CD4-positive, alpha-beta T cell treated with Interleukin-15 for 4 hours (primary cell): ENCODE results near the gene TRAIP.
A peak's percentile ranks its signal among the peaks of the same experiment; 100 is the strongest.
"Not testable (repeated sequence)": the region's sequence is repeated elsewhere in the genome, so short reads cannot be mapped to it uniquely, and the experiment has no call there.

Experiments
- DNase-seq: peaks from one replicate; pipeline ENCODE4 v3.0.0-alpha.2; 2020; ENCODE audit warnings: low spot score

The TRAIP gene

DNA sequence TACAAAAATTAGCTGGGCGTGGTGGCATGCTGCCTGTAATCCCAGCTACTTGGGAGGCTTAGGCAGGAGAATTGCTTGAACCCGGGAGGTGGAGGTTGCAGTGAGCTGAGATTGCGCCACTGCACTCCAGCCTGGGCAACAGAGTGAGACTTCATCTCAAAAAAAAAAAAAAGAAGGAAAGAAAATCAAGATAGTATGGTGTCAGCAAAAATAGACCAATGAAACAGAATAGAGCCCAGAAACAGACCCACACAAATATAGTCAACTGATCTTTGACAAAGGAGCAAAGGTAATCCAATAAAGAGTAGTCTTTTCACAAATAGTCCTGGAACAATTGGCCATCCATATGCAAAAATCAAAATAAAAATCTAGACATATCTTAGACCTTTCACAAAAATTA lies 33.2 kb downstream of the TRAIP start:
- DNase-seq, result not testable (repeated sequence)

DNA sequence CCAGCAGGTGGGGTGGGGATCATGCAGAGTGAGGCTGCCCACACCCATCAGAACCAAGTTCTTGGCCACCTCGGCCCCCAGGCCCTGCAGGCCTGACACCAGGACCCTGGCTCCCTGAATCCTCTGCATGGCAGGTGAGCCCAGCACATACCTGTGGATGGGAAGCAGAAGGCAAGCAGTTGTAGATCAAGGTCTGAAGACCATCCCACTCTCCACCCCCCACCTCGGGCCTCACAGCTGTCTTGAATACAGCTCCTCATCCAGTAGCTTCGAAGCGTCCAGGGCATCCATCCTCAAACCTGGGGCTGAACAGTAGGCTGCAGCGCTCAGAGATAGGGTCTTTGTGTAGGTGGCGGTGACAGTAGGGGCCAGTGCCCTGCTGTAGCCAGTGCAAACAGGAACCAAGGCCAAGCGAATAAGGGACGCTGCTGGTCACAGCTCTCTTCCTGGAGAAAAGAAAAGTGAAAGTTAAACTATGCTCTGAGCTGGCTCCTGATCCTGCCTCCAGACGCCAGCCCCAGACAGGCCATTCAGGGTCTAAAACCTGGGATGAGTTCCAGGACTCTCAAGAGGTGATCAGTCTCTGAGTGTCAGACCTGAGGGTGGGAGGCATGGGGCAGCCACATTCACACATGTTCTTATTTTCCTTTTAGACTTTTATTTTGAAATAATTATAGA lies 42.7 kb downstream of the TRAIP start, which contains the start of gene UBA7:
Gene UBA7 (minus strand): TSS at position 457 of the 678 bp plus-strand sequence. CDS start 166 bp downstream, at position 291.
- DNase-seq, result peak; percentile 48

DNA sequence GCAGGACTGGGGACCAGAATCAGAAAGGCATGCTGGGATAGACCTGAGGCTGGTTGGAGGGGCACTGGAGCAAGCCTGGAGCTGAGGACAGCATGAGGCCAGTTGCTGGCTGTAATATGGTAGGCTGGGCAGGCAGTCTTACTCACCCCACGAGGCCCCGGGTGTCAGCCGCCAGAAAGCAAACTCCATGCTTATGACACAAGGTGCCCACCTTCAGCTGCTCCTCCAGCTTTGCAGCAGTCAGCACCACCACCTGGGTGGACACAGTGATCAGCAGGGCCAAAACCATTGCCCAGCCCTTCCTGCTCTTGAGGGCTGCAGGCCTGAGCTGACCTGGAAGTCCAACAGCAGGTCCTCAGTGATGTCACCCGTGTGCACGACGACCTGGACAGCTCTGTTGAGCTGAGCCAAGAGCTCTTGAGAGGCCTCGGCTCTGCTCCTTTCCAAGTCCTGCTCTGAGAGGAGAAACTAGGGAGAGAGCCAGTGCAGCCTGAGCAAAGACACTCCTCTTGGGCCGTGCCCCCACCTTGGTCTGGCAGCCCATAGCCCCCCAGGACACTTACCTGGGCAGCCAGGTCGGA lies 43.4 kb downstream of the TRAIP start:
- no peak for DNase-seq

DNA sequence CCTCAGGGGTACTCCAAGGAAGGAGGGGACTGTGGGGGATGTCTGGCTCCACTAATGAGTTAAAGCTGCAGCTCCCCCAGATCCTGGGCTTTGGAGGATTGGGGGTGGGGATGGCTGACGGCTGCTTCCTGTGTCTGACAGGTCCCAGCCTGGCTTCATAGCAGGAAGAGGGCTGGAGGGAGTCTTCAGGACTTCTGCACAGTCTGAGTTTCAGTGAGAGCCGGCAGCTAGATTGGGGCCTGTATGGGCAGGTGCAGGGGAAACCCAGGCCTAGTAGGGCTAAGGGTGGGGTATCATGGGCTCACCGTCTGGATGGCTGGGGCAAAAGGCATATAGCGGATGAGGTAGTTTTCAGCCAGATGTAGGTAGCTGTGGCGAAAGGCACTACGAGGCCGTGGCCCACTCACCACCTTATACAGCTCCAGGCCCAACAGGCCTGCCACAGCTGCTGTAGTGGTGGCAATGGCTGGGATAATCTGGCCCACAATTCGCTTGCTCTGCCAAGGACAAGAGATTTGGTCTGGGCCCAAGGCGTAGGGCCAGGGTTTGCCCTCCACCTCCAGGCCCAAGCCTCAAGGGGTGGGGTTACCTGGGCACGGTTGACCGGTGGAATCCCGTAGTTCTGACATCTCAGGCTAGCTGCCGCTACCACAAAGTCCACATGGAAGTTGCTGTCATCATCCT lies 48.8 kb downstream of the TRAIP start:
- no peak for DNase-seq

DNA sequence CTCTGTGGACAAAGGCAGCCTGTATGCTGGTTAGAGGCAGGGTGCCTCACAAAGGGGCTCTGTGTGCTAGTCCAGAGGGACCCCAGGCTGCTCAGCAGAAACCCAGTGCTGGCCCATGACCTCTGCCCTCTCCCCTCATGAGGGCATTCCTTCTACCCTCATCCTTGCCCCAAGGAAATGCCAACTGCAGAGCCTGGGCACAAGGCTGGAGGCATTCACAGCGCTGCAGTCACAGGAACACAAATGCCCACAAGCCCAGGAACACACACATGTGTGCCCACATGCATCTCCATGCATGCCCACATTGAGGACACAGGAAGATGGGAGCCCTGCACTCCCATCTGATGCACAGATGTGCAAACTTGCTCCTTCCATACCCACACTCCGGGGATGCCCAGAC lies 49.5 kb downstream of the TRAIP start:
- DNase-seq, result no peak

DNA sequence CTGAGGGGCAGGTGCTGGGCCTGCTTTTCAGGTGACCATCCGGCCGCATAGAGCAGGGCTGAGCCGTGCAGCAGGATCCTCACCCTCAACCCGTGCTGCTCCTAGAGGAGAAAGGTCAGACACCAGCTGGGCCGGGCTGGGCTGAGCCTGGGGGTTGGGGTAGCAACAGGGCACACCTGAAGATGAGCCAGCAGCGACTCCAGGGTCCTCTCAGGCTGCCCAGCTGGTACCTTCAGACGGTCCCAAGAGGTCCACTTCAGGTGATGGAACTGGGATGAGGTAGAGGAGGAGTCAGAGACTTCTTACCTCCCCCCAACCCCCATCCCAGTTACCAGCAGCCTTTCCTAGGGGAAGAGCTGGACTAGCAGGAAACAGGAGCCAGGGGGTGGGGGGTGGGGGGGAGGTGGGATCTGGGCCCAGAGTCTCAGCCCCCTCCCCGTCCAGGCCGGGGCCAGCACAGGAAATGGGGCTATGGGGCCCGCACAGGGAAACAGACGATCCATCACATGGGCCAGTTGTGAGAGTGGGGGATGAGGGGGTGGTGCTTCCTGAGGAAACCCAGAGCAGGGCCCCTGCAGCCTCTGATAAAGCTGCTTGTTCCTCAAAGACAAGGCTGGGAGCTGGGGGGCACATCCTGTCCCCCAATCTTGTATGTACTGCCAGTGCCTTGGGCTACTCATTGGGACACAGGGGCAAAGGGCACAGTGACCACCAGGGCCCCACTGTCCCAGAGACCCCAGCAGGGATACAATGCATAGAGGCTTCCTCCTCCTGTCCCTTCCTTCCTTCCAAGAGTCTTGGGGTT lies 50.3 kb downstream of the TRAIP start:
- DNase-seq, result no peak

DNA sequence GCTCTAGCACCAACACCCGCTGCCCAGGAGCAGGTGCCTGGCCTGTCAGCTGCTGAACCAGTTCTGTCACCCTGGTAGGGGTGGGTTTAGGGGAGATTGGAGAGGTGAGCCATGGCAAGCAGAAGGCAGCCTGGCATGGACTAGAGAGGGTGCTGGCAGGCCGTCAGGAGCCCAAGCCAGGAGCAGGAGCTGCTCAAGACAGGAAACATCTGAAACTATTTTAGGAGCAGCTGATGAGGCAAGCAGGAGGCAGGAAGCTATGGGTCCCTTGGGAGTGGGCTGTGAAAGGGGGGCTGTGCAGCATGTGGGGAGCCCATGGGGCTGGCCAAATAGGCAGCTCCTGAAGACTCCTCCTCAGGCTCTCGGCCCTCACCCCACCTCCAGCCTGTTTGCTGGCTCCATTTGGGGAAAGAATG lies 51.0 kb downstream of the TRAIP start:
- no peak for DNase-seq

DNA sequence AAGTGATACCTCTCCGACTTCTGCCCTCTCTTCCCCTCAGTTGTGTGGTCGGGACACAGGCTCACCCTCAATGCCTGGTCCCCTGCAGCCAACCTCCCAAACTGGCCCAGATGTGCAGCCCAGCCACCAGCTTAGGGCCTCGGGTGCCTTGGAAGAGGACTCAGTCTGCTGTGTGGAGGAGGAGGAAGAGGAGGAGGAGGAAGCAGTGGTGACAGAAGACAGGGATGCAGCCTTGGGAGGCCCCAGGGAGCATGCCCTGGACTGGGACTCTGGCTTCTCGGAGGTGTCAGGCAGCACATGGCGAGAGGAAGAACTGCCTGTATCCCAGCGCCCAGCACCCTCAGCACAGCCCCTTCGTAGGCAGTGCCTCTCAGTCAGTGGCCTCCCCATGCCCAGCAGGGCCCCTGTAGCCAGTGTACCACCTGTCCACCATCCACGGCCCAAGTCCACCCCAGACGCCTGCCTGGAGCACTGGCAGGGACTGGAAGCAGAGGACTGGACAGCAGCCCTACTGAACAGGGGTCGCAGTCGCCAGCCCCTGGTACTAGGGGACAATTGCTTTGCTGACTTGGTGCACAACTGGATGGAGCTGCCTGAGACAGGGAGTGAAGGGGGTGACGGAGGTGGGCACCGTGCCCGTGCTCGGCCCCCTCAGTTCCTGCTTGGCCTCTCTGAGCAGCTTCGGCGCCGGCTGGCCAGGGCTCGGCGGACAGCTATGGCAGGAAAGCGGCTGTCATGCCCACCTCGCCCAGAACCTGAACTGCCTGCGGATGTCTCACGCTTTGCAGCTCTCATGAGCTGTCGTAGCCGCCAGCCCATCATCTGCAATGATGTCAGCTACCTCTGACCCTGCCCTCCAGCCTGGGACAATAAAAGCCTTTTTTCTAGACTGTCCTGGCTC lies 52.0 kb downstream of the TRAIP start:
- DNase-seq, result no peak

DNA sequence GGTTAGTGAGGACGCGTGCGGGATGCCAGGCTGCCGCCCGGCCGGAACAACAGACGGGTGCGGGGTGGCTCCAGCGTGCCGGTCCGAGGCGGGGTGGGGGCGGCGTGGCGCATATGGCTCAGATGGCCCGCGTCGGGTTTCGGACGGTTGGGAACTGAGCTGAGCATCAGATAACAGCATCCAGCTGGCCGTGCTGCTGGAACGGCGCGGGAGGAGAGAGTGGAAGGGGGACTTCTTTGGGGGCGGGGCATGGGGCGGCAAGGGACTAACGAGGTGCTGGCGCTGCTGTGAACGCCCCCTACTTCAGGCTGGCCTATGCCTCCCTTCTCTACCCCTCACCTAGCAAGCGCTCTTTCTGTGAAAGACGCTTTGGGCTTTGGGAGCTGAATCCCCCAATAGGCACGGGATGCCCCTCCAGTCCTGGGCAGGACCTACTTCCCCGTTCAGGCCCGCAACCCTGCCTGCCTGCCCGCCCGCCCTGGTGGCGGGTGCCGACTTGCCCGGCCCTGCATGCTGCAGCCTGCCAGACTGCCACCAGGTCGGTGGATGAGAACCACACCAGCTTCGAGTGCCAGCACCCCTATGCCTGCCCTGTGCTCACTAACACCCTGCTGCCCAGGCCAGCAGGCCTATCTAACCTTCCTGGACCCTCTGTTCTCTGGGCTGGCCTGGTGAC lies 52.8 kb downstream of the TRAIP start:
- peak; percentile 23 for DNase-seq

DNA sequence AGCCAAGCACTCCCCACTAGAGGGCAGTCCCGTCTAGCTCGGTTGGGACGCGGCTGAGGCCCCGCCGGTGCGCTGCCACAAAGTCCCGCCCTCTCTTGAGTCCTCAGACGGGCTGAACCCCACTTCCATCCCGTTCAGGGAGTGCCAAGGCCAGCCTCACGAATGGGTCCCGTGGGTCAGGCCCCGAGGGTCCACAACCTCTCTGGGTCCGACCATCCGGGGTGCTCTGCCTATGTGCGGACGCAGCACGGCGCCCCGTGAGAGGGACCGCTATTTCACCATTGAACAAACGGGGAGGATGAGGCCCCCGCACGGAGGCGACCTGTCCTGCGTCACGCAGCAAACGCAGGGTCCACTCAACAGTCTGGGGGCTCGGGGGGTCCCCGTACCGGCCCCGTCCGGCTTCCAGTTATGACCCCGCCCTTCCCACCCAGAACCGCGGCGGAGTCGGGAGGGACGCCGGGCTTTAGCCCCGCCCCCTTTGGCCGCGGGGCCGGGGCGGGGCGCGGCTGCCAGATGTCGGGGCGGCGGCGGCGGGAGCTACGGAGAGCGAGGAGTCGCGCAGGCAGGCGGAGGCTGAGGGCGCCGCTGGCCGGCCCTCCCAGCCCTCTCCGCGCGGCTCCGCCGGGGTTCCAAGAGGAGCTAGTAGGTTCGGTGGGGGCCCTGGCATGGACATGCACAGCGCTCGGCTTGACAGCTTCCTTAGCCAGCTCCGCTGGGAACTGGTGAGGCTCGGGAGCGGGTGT lies 53.5 kb downstream of the TRAIP start, which contains the start of gene INKA1:
Gene INKA1 (plus strand): TSS at position 543 of the 746 bp plus-strand sequence. CDS start 132 bp downstream, at position 675.
- DNase-seq, result peak; percentile 88

DNA sequence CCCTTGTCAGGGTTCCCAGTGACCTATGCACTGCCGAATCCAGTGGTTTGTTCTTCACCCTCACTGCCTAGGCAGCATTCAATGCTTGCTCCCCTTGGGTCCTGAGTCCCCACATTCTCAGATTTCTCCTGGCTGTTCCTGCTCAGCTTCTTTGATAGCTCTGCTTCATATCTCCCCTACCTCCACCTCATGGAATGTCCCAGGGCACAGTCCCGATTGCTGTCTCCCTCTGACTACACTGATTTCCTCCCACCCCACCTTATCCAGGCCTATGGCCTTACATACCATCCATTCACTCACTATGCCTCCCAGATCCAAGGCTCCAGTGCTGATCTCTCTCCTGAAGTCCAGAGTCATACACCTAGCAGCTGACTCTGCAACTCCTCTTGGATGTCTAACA lies 55.2 kb downstream of the TRAIP start:
- no peak for DNase-seq

DNA sequence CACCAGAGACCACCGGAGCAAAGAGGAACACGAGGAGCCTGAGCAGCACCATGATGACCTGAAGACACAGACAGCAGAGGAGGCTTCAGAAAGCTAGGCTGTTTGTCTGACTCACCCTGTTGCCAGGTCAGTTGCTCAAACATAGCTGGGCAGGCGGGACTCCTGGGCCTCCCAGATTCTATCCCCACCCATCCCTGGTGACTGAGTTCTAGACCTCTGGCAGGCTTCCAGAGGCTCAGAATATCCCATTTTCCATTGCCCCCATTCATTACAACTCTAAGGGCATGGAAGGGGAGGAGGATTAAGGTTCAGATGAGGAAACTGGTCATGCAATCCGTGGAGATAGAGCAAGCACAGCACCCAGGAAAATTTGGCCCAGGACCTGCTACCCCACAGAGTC lies 56.6 kb downstream of the TRAIP start, which contains the start of gene CDHR4:
Gene CDHR4 (minus strand): TSS at position 113 of the 400 bp plus-strand sequence. CDS start 61 bp downstream, at position 52.
- DNase-seq, result no peak

DNA sequence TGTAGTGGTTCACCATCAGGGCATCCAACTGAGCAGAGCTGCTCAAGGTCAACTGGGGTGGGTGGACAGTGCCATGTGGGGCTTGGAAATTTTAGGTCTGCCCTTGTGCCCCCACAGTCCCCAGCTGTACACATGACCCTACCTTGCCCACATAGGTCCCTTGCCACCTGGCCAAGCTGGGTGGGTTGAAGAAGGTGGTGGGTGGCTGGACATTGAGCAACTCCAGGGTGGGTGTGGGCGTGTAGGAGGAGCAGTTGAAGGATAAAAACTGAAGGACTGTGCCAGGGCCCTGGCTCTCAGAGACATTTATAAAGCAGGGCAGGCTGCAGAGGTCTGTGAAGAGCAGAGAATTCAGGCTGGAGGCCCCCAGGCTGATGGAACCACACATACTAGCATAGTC lies 57.3 kb downstream of the TRAIP start:
- DNase-seq, result no peak

DNA sequence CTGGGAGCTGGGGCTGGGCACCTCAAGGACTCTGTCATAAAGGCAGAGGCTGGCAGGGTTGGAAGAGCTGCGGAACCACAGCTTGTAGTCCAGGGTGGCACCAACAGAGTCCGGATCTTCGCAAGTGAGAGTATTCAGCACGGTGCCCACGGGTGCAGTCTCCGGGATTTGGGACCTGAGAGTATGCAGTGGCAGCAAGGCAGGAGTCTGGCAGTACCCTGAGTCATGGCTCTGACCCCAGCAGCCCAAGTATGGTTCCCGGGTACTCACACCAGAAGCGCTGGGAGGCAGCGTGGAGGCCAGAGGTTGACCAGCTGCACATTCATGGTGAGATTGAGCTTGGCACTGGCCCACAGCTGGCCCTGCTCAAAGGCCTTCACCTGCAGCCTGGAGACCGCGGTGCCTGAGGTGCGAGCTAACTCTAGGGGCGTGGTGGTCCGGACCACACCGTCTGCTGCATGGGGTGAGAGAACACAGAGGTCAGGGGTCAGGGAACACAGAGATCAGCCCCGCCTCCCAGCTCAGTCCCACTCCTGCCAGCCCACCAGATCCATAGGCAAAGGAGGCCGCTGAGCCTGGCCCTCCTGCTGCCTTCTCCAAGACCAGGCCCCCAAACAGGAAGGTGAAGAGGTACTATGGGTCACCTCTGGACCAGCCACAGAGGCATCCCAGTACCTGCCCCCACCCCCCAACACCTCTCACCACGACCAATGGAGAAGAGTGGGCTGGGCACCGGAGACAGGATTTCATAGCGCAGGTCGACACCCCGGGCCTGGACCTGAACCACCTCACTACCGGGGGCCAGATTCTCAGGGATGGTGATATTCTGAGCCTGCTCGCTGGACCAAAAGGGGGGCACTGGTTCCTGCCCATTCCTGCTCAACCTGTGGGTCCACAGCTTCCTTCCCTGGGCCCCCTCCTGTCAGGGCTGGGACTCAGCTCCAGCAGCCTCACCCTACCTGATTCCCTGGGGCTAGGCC lies 61.1 kb downstream of the TRAIP start:
- DNase-seq, result no peak

DNA sequence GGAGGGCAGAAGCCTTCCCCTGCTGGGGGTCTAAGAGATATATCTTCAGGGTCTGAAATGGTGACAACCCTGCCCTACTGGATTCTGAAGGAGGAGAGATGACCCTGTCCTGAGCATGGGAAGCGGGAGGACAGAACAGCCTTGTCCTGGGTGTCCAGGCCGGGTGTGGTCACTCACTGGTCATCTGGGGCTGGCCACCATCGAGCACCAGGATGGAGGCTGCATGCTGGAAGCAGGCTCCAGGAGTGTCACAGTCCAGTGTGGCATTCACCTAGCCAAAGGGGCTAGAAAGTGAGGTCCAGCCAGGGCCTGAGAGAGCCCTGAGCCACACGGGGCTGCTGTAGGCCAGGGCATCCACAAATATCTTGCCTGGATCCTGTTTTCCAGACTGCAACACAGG lies 61.9 kb downstream of the TRAIP start:
- no peak for DNase-seq

DNA sequence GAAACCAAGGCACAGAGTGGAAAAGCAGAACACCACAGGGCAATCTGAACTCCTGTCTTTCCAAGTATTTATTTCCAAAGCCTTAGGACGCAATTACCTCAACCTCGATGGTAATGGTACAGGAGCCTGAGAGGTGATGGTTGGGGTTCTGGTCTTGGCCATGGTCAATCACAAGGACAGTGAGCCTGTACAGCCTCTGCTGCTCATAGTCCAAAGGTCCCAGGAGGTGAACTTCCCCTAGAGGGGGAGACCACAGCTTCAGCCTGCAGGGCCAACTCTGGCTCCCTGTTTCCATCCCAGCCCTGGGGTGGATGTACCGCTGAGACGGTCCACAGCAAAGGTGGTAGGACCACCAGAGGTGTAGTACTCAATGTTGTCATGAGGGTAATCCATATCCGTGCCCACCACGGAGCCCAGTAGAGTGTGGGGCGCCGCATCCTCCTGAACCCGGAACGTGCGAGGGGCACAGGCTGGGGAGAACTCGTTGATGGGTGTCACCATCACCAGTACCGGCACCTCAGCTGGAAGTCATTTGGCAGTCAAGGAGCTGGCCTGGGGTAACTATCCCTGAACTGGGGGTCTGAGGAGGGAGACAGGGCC lies 62.8 kb downstream of the TRAIP start:
- DNase-seq, result no peak

DNA sequence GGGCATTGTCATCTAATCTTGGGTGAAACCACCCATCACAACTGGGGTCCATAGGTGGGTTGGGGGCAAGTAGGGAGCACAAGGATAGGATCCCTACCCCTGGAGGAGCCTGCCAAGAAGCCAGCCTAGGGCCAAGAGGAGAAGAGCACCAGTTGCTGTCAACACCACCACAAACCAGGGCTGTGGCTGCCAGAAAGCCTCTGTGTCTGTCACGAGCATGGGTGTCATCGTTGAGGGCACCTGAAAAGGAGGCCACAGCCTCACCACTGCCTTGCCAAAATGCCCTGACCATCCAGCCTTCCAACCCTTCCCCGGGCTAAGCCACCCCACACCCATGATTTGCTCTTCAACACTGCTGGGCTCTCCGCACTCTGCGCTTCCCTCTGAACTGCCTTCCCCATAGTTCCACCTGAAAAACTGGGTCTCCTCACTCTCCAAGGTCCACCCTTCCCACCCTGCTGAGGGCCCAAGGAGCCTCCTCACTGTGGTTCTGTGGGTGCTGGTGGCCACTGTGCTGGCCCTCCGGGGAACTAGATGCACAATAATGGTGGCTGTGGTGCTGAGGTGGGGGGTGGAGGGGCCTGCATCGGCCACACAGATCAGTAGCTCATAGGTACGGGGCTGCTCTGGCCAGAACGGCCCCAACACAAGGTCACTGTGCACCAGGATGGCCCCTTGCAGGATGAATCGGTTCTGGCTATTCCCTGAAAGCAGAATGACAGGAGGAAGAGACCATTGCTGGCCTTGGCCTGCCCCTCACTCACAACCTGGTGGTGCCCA lies 63.8 kb downstream of the TRAIP start:
- DNase-seq, result no peak
